Duodenal mucosa (tissue), 2 donors: ENCODE data around the gene RNF32.
A peak's percentile ranks its signal among the peaks of the same experiment; 100 is the strongest.

Experiments
- H3K27ac ChIP-seq: one replicate; pipeline ENCODE4 v1.7.0; 2013; ENCODE audit warnings: low read depth, low read length
- H3K27me3 ChIP-seq, 2 donors: one replicate each; pipeline ENCODE4 v1.7.0; 2013; ENCODE audit warnings: low read length in 2 of 2, control low read depth in 1 of 2; ENCODE audit not compliant: insufficient read depth in 2 of 2, control insufficient read depth in 1 of 2
- H3K36me3 ChIP-seq, 2 donors: one replicate each; pipeline ENCODE4 v1.7.0; 2013; ENCODE audit warnings: low read length in 2 of 2, control low read depth in 1 of 2; ENCODE audit not compliant: insufficient read depth in 2 of 2, control insufficient read depth in 1 of 2
- H3K4me1 ChIP-seq, 2 donors: one replicate each; pipeline ENCODE4 v1.7.0; 2013; ENCODE audit warnings: low read length in 2 of 2, control low read depth in 1 of 2; ENCODE audit not compliant: insufficient read depth in 2 of 2, control insufficient read depth in 1 of 2
- H3K4me3 ChIP-seq, 2 donors: one replicate each; pipeline ENCODE4 v1.7.0; 2013; ENCODE audit warnings: low read length in 2 of 2, low read depth in 1 of 2
- H3K9ac ChIP-seq, 2 donors: one replicate each; pipeline ENCODE4 v1.7.0; 2013; ENCODE audit warnings: low read length in 2 of 2, low read depth in 1 of 2
- H3K9me3 ChIP-seq, 2 donors: one replicate each; pipeline ENCODE4 v1.7.0; 2013; ENCODE audit warnings: low read length in 2 of 2, control low read depth in 1 of 2; ENCODE audit not compliant: control insufficient read depth in 1 of 2

Gene RNF32

GRCh38 chr7:156606135-156606534 lies 34.4 kb upstream of the RNF32 start:
- H3K9me3 ChIP-seq: no peaks in the 10 kb centered on the region
- no peak overlapping the region for H3K9ac ChIP-seq
- no peak overlapping the region for H3K27ac ChIP-seq
- no peaks in the 10 kb centered on the region for H3K27me3 ChIP-seq
- H3K4me3 ChIP-seq: no peak overlapping the region
- H3K36me3 ChIP-seq: no peaks in the 10 kb centered on the region
- H3K4me1 ChIP-seq: peaks cover 11 to 12% of the 10 kb centered on the region in 2 donors

- H3K4me3 ChIP-seq: peak overlapping the region in 1 of 2 donors; percentile 61
- no peak overlapping the region for H3K27ac ChIP-seq
- H3K27me3 ChIP-seq: no peaks in the 10 kb centered on the region
- H3K9me3 ChIP-seq: no peaks in the 10 kb centered on the region
- H3K9ac ChIP-seq: no peak overlapping the region
- H3K4me1 ChIP-seq: peaks cover 13 to 16% of the 10 kb centered on the region in 2 donors
- H3K36me3 ChIP-seq: no peaks in the 10 kb centered on the region
These were observed 33.8 kb upstream of the RNF32 start for GRCh38 chr7:156606691-156607331.

GRCh38 chr7:156607332-156608172 lies 33.0 kb upstream of the RNF32 start:
- Histone ChIP-seq H3K27me3 (no peaks in the 10 kb centered on the region), H3K36me3 (no peaks in the 10 kb centered on the region), H3K4me3 (peak overlapping the region; percentile 51 to 61), H3K27ac (no peak overlapping the region), H3K9me3 (no peaks in the 10 kb centered on the region), H3K9ac (peak overlapping the region; percentile 18 to 36), H3K4me1 (peaks cover 16 to 19% of the 10 kb centered on the region in 2 donors)

- H3K9me3 ChIP-seq: no peaks in the 10 kb centered on the region
- H3K27me3 ChIP-seq: no peaks in the 10 kb centered on the region
- peak overlapping the region; percentile 51 to 61 for H3K4me3 ChIP-seq
- no peaks in the 10 kb centered on the region for H3K36me3 ChIP-seq
- H3K9ac ChIP-seq: peak overlapping the region; percentile 18 to 36
- peaks cover 16 to 21% of the 10 kb centered on the region in 2 donors for H3K4me1 ChIP-seq
- H3K27ac ChIP-seq: no peak overlapping the region
These were observed 32.4 kb upstream of the RNF32 start for GRCh38 chr7:156608173-156608478.

DNA sequence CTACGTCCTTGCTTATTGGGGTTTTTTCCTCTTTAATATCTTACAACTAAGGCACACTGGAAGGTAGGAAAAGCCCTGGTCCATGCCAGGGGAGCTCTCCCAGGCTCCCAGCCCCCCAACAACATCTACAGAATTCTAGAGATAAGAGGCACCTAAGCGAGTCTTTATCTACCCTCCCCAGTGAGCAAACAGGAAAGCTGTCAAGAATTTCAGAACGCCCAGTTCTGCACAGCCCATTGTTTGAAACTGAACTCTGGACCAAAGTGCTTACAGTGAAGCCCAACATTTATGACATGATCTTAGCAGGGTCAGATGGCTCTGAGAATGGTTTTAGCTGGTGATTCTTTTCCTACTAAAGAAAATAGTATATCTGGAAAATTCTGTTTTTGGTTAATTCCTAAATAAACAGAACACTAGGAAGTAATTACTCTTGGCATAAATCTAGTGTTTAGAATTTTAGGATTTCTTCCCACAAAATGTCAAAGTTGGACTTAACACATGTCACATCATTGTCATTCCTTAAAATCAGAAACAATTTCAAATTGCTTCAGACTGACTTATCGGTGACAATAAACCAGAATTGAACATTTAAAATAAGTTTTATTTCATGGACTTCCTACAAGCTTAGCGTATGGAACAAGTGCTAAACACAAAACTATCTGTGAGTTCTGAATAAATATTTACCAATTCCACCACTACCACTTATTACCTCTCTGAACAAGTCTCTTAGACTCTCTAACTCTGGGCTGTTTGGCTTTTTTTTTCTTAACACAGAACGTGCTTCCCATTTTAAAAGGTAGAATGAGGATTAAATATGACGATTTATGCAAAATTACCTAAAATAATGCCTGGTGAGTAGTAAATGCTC lies 31.3 kb upstream of the RNF32 start:
- H3K36me3 ChIP-seq: no peaks in the 10 kb centered on the region
- H3K4me3 ChIP-seq: no peak overlapping the region
- no peaks in the 10 kb centered on the region for H3K9me3 ChIP-seq
- peak overlapping the region in 1 of 2 donors; percentile 25 for H3K9ac ChIP-seq
- H3K4me1 ChIP-seq: peaks cover 16 to 24% of the 10 kb centered on the region in 2 donors
- no peaks in the 10 kb centered on the region for H3K27me3 ChIP-seq
- H3K27ac ChIP-seq: no peak overlapping the region

DNA sequence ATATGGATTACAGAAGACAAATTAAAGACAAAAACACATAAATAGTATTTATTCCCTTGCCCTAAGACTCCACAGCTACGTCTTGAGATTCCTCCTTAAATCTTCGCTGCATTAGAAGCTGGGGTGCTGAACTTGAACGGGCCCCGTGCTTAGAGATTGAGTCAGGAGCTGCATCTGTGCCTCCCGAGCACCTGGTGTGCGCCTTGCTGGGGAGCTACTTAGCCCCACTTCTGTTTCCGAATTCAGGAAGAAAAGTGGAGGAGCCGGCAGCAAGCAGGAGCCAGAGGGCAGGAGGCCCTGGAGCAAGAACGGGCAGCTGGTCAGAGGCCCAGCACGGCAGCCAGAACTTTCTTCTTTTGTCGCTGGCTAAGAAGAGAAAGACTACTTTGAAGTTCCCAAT lies 30.4 kb upstream of the RNF32 start:
- H3K27ac ChIP-seq: no peak overlapping the region
- no peaks in the 10 kb centered on the region for H3K27me3 ChIP-seq
- no peaks in the 10 kb centered on the region for H3K36me3 ChIP-seq
- peaks cover 23 to 33% of the 10 kb centered on the region in 2 donors for H3K4me1 ChIP-seq
- H3K9ac ChIP-seq: no peak overlapping the region
- H3K4me3 ChIP-seq: no peak overlapping the region
- no peaks in the 10 kb centered on the region for H3K9me3 ChIP-seq

GRCh38 chr7:156610601-156611000 lies 30.0 kb upstream of the RNF32 start:
- H3K9me3 ChIP-seq: no peaks in the 10 kb centered on the region
- peaks cover 28 to 38% of the 10 kb centered on the region in 2 donors for H3K4me1 ChIP-seq
- H3K27me3 ChIP-seq: peaks cover under 1 to 3% of the 10 kb centered on the region in 2 donors
- H3K36me3 ChIP-seq: no peaks in the 10 kb centered on the region
- H3K9ac ChIP-seq: no peak overlapping the region
- no peak overlapping the region for H3K27ac ChIP-seq
- no peak overlapping the region for H3K4me3 ChIP-seq

DNA sequence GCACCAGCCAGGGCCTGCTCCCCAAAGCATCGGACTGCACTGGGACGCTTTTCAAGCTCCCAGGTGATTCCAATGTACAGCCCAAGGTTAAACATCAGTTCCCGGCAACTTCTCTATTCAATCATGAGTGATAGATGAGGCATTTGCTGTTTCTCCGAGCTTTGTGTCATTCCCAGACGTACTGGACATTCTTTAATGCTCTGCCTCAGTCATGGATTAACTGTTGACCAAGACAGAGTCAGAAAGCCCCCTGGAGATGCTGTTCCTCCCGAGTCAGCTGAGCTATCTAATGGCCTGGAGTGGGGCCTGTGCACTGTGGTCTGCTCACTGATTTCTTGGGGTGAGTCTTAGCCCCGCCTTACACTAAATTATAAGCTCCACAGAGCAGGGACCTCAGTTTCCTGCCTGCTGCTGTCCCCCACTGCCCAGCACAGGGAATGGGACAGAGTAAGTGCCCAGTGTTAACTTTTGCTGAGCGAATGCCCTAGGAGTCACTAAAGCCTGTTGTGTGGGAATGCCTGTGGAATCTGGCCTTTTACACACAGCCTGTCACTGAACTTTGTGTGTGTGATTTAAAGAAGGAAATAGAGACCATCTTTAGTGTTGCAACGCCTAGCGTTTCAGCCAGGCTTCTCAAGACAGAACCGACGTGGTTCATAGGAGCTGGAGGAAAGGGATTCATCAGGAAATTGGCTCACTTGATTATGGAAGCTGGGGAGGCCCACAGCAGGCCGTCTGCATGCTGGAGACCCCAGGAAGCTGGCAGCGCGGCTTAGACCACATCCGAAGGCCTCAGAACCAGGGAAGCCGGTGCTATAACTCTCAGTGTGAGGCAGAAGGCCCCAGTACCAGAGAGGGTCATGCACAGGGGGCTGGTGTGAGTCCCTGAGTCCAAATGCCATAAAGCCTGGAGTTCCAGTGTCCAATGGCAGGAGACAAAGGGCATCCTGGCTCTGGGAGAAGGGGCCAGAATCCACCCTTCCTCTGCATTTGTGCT lies 29.3 kb upstream of the RNF32 start:
- Histone ChIP-seq H3K9me3 (no peaks in the 10 kb centered on the region), H3K27ac (no peak overlapping the region), H3K27me3 (peaks cover 3 to 5% of the 10 kb centered on the region in 2 donors), H3K9ac (no peak overlapping the region), H3K36me3 (no peaks in the 10 kb centered on the region), H3K4me1 (peaks cover 31 to 41% of the 10 kb centered on the region in 2 donors), H3K4me3 (no peak overlapping the region)

GRCh38 chr7:156612930-156613329 lies 27.6 kb upstream of the RNF32 start:
- Histone ChIP-seq H3K4me1 (peaks cover 31 to 47% of the 10 kb centered on the region in 2 donors), H3K27me3 (peaks cover 3 to 5% of the 10 kb centered on the region in 2 donors), H3K9me3 (no peaks in the 10 kb centered on the region), H3K4me3 (no peak overlapping the region), H3K9ac (no peak overlapping the region), H3K36me3 (no peaks in the 10 kb centered on the region), H3K27ac (no peak overlapping the region)
